ENCODE results near the gene KRTAP5-10.

GRCh38 chr11:71575723-71576424 is 10.5 kb downstream of the KRTAP5-10 start:
- TF ChIP-seq GATA2 (IDR thresholded peaks at IDR 0.05; ENCODE audit: low read depth, low read length): no peak
- TF ChIP-seq GATA3 (IDR thresholded peaks at IDR 0.05; ENCODE audit: low read depth, low read length): no peak
